ENCODE results near the gene SMARCD1. TPM values are rescaled to one million over a fixed set of nuclear protein-coding genes. Genes with fewer than 3 reads are reported as not detected.

SMARCD1 gene
- total RNA-seq, 2 experiments from 2014 or later = 47.3 to 55.1 TPM

DNA sequence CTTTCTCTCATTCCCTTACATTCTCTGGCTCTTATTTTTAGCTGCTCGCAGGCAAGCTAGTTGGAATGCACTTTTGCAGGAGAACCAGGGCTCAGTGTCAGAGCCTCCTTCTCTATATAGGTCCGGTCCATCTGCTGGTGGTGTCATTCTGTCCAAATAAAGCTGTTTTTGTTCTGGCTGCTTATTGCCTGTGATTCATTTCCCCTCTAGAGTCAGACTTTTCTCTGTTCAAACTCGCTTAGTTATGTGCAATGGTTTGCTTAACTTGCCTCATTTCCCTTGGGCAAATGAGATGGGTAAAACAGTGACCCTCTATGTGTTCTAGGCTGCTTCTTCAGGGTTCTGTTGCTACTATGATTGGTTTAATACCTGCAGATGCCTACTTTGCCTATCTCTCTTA, 2.9 kb downstream of the SMARCD1 start:
- Mint-ChIP-seq H3K27ac (peak overlapping the region; percentile 35), H3K27me3 (no peaks in the 10 kb centered on the region), H3K4me3 (no peak overlapping the region), H3K36me3 (ENCODE audit: low read depth) (peaks cover 17% of the 10 kb centered on the region), H3K9me3 (no peaks in the 10 kb centered on the region), H3K4me1 (ENCODE audit: low read depth) (peaks cover 38% of the 10 kb centered on the region)
- ChIA-PET POLR2A (interaction anchor here (0.9 kb wide), 2 partner anchors 24 to 25 kb away, joined by 3 to 5 read pairs; no protein-coding TSS in a partner anchor), CTCF (interaction anchor here (0.6 to 6.8 kb wide), 23 partner anchors 9 to 226 kb away, joined by 3 to 60 read pairs (median 4); partner anchors contain the start of genes CERS5, COX14, GPD1 and RACGAP1)
- intact Hi-C loops (cut with micrococcal nuclease) = loop anchor here (5.0 kb wide), 1 partner anchor 89 kb away; no protein-coding TSS in a partner anchor
- ATAC-seq (no peak), DNase-seq (no peak)
- TF ChIP-seq, protein P1, sequence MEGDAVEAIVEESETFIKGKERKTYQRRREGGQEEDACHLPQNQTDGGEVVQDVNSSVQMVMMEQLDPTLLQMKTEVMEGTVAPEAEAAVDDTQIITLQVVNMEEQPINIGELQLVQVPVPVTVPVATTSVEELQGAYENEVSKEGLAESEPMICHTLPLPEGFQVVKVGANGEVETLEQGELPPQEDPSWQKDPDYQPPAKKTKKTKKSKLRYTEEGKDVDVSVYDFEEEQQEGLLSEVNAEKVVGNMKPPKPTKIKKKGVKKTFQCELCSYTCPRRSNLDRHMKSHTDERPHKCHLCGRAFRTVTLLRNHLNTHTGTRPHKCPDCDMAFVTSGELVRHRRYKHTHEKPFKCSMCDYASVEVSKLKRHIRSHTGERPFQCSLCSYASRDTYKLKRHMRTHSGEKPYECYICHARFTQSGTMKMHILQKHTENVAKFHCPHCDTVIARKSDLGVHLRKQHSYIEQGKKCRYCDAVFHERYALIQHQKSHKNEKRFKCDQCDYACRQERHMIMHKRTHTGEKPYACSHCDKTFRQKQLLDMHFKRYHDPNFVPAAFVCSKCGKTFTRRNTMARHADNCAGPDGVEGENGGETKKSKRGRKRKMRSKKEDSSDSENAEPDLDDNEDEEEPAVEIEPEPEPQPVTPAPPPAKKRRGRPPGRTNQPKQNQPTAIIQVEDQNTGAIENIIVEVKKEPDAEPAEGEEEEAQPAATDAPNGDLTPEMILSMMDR (IDR thresholded peaks at IDR 0.05) = no peak

DNA sequence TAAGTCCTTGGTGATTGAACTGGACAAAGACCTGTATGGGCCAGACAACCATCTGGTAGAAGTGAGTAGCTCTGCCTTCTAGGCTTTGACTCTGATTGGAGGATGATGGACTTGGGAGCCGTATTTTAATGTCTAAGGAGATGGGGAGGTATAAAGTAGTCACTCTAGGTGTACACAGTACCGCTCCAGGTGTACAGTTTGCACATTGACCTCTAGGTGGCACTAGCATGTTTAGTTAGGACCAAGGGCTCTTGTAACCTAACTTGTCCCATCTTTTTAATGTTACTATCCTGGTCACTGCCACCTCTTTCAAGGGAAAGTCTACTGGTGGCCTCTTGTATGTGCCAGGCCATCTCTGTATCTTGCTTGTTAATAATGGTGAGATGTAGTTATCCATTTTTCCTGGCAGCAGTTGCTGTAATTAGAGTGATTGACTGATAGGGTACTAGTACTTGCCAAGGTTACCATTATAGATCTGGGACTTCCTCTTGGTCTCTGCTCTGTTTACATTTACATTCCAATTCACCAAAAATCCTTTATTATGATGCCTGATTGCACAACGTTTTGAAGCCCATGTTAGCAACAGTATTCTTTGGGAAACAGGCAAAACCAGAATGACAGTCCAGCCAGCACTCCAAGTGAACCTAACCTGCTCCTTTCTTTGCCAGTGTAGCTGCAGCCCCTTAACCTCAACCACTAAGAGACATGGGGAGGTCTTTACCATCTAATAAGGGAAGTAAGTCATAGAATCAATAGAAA, 3.6 kb downstream of the SMARCD1 start:
- Mint-ChIP-seq H3K4me3 (no peak overlapping the region), H3K4me1 (ENCODE audit: low read depth) (peaks cover 35% of the 10 kb centered on the region)

DNA sequence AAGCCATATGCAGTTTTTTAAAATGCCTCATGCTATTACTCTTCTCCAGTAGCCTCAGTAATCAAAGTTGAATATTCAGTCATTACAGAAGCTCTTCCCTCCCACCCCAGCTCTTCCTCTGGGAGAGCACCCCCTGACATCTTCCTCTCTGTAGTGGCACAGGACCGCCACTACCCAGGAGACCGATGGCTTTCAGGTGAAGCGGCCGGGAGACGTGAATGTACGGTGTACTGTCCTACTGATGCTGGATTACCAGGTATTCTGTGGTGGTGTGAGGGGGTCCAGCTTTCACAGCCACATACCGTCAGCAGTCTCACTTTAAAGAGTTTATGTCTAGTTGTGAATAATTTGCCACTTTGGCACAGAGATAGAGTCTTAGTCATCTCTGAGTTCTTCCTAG, 4.6 kb downstream of the SMARCD1 start:
- Mint-ChIP-seq H3K9me3 (no peaks in the 10 kb centered on the region), H3K4me3 (no peak overlapping the region), H3K27me3 (no peaks in the 10 kb centered on the region), H3K36me3 (ENCODE audit: low read depth) (peaks cover 21% of the 10 kb centered on the region), H3K27ac (no peak overlapping the region), H3K4me1 (ENCODE audit: low read depth) (peaks cover 33% of the 10 kb centered on the region)
- ChIA-PET CTCF (interaction anchor here (0.6 to 6.8 kb wide), 19 partner anchors 11 to 271 kb away, joined by 3 to 58 read pairs (median 4); partner anchors contain the start of genes CERS5, COX14, GPD1 and LIMA1), POLR2A (interaction anchor here (0.7 to 0.8 kb wide), 2 partner anchors 9 to 21 kb away, joined by 3 read pairs; no protein-coding TSS in a partner anchor)
- TF ChIP-seq, protein P1 (IDR thresholded peaks at IDR 0.05) = no peak
- DNase-seq (no peak), ATAC-seq (no peak)
- intact Hi-C loops (cut with micrococcal nuclease) = loop anchor here (5.0 kb wide), 1 partner anchor 88 kb away; no protein-coding TSS in a partner anchor

More for the DNA sequence above, 3.6 kb downstream of the SMARCD1 start:
- intact Hi-C loops (cut with micrococcal nuclease) = loop anchor here (5.0 kb wide), 1 partner anchor 89 kb away; no protein-coding TSS in a partner anchor
- ATAC-seq = peak; percentile 50
- TF ChIP-seq, protein P1 (IDR thresholded peaks at IDR 0.05) = peak; percentile 84
- no peaks in the 10 kb centered on the region for H3K9me3 Mint-ChIP-seq
- POLR2A ChIA-PET = interaction anchor here (0.9 kb wide), 1 partner anchor 23 kb away, joined by 3 read pairs; no protein-coding TSS in a partner anchor
- DNase-seq = peak; percentile 79
- CTCF ChIA-PET = interaction anchor here (0.8 to 6.8 kb wide), 26 partner anchors 8 to 226 kb away, joined by 3 to 60 read pairs (median 4); partner anchors contain the start of genes CERS5, COX14, GPD1 and LIMA1
- H3K36me3 Mint-ChIP-seq (ENCODE audit: low read depth) = peaks cover 17% of the 10 kb centered on the region
- peak overlapping the region; percentile 62 for H3K27ac Mint-ChIP-seq
- no peaks in the 10 kb centered on the region for H3K27me3 Mint-ChIP-seq

DNA sequence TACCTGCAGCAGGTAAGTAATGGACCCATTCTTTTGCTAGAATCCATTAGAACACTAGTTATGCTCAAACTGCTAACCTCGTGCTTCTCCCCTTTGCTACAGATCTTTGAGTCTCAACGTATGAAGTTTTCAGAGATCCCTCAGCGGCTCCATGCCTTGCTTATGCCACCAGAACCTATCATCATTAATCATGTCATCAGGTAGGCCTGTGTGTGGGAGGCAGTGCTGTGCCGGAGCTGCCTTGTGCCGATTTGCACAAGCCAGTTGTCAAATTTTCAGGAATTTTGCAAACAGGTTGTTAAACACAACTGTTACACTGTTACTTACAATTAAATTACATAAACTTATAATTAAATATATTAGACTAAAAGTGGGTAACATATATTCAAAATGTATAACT, 5.2 kb downstream of the SMARCD1 start:
- no peaks in the 10 kb centered on the region for H3K27me3 Mint-ChIP-seq
- CTCF ChIA-PET = interaction anchor here (0.6 to 6.8 kb wide), 14 partner anchors 11 to 270 kb away, joined by 3 to 58 read pairs (median 4); partner anchors contain the start of genes CERS5, COX14 and GPD1
- H3K36me3 Mint-ChIP-seq (ENCODE audit: low read depth) = peaks cover 24% of the 10 kb centered on the region
- H3K9me3 Mint-ChIP-seq = no peaks in the 10 kb centered on the region
- H3K4me3 Mint-ChIP-seq = no peak overlapping the region
- DNase-seq (no peak), ATAC-seq (no peak)
- intact Hi-C loops (cut with micrococcal nuclease) = no loop called here
- H3K4me1 Mint-ChIP-seq (ENCODE audit: low read depth) = peaks cover 33% of the 10 kb centered on the region
- TF ChIP-seq, protein P1 (IDR thresholded peaks at IDR 0.05) = no peak
- no peak overlapping the region for H3K27ac Mint-ChIP-seq
- POLR2A ChIA-PET = no interaction called here
